OCI-M1 (cell line): Measurements from ENCODE around the gene KDM8.
"Not testable (repeated sequence)": the region's sequence is repeated elsewhere in the genome, so short reads cannot be mapped to it uniquely, and the experiment has no call there.

ENCODE experiments used
- DNase-seq: peaks from one replicate; lab custom pipeline; 2025; lab: John Stamatoyannopoulos, UW

The KDM8 gene

DNA sequence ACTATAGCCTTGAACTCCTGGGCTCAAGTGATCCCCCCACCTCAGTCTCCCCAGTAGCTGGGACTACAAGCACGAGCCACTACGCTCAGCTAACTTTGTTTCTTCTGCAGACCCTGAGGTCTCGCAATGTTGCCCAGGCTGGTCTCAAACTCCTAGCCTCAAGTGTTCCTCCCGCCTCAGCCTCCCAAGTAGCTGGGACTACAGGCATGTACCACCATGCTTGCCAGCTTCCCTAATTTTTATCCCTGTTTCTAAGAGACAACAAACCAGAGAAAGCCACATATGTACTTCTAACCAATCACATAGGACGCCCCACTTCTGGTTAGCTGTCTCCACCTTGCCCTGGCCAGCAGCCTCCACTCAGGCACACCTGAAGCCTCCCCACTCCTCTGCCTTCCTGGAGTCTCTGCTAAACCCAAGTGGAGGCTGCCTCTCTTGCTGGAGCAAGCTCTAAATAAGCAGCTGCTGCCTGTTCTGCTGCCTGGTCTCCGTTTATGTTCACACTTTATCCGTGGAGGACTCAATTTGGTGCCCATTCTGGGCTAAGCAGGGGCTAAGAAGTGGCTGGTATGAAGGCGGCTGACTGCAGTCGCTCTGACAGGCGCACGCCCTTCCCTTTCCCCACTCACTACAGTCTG, 40.5 kb downstream of the KDM8 start:
- DNase-seq, result no peak

DNA sequence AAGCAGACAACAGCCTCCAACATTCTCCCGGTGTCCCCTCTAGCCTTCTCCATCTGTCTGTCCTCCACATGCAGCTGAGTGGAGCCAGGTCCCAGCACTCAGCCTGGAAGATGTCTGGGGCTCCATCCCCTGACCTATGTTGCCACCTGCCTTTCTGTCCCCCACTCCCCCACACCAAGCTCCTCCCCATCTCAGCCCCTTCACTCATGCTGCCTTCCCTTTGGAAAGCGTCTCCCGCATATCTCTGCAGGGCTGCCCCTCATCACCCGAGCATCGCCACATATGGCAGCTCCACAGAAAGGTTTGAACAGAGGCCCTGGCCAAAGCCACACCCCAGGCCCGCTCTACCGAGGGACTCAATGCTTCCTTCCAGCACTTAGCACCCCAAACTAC, 41.0 kb downstream of the KDM8 start:
- DNase-seq, result no peak

DNA sequence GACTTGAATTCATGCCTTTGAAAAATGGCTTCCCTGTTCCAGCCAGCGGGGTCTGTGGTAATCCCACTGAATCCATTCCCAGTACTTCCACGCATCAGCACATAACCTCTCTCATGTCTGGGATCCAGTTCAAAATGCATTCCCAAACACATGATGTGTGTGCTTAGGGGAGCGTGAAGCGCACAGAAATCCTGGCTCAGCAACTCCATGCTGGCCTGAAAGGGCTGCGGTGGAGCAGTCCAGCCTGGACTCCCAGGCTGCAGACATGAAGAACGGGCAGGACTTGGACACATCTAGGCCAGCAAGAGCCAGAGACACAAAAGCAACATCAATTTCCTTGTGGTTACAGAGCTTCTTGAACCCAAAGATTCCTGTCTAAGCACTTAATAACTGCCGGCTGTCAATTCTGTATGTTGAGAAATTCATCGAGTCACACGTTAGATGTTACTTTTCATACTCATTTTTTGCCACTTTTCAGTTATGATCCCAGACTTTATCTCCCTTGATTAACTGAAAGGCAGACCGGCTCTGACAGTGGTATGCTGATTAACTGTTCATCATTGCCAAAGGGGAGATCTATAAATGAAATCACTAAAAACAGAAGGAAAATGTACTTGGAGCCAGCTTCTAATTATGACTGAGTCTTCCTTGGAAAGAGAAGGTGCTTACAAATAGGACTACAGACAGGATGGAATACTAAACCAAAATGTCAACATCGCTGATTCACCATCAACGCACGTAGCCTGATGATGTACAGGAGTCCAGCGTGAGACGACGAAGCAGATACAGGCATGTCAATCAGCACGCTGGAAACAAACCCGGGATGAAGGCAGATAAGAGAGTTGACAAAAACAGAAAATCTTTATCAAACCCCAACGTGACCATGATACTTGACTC, 42.2 kb downstream of the KDM8 start:
- no peak for DNase-seq

DNA sequence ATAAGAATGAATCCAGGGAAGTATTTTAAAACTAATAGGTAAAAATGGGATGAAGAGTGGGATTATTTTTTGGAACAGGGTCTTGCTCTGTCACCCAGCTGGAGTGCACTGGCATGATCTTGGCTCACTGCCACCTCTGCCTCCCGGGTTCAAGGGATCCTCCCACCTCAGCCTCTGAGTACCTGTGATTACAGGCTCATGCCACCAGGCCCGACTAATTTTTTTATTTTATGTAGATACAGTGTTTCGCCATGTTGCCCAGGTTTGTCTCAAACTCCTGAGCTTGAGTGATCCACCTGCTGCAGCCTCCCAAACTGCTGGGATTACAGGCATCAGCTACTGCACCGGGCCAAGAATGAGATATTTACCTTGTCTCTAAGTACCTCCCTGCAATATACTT, 43.1 kb downstream of the KDM8 start:
- DNase-seq, result no peak

DNA sequence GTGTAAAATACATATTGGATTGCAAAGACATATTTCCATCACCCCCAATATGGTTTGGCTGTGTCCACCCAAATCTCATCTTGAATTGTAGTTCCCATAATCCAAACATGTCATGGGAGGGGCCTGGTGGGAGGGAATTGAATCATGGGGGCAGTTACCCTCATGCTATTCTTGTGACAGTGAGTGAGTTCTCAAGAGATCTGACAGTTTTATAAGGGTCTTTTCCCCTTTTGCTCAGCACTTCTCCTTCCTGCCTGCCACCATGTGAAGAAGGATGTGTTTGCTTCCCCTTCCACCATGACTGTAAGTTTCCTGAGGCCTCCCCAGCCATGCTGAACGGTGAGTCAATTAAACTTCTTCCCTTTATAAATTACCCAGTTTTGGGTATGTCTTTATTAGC, 43.8 kb downstream of the KDM8 start:
- DNase-seq, result peak; percentile 19

DNA sequence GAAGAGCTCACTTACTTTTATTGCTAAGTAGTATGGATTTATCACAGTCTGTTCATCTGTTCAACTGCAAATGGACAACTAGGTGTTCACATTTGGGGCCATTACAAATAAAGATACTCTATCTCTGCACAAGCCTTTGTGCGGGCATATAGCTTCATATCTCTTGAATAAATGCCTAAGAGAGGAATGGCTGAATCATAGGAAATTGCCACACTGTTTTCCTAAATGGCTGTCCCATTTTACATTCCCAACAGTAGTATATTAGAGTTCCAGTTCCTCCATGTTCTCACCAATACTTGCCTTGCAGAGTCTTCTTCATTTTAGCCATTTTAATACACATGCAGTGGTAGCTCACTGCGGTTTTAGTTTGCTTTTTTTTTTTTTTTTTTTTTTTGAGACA, 44.7 kb downstream of the KDM8 start:
- no peak for DNase-seq

DNA sequence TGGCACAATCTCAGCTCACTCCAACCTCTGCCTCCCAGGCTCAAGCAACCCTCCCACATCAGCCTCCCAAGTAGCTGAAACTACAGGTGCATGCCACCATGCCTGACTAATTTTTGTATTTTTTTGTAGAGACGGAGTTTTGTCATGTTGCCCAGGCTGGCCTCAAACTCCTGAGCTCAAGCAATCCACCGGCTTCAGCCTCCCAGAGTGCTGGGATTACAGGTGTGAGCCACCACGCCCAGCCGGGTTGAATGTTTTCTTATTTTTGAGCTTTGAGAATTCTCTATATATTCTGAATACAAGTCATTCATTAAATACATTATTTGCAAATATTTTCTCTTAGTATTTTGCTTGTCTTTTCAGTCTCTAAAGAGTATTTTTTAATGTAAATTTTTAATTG, 45.6 kb downstream of the KDM8 start:
- DNase-seq, result not testable (repeated sequence)

DNA sequence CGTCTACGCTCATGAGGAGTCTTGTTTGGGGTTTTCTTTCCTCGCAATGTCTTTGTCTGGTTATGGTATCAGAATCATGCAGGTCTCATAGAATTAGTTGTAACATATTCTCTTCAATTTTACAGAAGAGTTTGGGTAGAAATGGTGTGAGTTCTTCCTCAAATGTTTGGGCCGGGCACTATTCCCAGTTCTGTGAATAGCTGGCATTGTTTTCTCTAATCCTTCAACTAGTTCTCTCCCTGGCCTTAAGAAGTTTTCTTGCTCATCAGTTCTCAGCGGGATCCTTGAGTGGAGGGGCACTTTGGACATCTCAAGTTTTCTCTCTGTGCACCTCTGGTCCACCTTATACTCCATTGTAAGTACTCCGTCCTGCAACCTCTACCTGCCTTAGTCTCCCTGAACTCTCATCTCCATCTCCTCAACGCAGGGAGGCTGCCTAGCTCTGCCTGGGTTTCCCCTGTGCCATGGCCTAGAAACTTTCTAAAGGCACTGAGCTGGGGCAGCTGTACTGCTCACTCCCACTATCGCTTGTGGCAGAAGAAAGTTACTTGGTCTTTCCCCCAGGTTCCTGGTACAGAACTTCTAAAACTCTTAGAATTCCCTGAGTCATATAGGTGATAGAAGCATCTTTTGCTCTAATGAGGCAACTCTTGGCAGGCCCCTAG, 48.3 kb downstream of the KDM8 start:
- no peak for DNase-seq

DNA sequence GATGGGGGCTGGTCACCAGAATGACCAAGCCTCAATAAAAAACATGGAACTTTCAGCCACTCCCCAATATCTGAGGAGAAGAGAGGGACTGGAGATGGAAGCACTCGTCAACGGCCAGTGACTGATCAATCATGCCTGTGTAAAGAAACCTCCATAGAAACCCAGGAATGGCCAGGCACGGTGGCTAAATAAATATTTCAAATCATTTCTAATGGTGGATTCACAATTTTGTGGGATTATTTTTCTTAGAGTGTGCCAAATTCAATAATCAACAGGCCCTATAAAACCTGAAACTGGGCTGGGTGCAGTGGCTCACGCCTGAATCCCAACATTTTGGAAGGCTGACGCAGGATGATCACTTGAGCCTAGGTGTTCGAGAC, 48.9 kb downstream of the KDM8 start:
- DNase-seq, result no peak

DNA sequence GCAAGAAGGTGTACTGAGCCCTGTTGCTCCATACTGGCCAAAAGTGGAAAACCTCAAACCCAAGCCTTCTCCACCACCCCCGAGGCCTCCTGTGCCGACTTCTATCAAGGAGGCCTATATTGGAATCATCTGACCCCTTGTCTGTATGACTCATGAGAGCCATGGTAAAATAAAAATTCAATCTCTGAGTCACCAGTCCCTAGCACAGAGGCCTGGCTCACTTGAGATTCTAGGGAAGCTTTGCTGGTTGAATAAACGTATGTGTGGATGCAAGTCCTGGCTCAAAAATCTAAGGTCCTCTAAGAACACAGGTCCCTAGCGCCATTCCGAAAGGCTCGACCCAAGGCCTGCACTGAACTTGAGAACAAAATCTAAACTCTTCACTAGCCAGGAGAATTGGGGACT, 50.2 kb downstream of the KDM8 start:
- peak; percentile 40 for DNase-seq

DNA sequence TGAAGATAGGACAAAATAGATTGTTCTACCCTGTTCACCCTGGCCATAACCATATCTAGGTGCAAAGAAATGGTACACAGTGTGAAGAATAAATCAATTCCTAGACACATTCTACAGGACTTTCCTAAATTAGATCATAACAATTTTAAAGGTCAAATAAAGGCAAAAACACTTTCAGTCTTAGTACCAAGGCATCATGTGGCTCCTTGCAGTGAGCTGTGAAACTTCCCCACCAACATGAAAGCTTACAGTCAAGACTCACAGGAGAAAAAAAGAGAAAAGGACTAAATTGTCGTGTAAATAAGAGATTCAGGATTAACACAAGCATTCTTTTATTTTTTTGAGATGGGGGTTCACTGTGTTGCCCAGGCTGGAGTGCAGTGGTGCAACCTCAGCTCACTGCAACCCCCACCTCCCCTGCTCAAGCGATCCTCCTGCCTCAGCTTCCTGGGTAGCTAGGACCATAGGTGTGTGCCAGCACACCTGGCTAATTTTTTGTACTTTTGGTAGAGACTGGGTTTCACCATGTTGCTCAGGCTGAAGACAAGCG, 51.0 kb downstream of the KDM8 start:
- DNase-seq, result no peak

DNA sequence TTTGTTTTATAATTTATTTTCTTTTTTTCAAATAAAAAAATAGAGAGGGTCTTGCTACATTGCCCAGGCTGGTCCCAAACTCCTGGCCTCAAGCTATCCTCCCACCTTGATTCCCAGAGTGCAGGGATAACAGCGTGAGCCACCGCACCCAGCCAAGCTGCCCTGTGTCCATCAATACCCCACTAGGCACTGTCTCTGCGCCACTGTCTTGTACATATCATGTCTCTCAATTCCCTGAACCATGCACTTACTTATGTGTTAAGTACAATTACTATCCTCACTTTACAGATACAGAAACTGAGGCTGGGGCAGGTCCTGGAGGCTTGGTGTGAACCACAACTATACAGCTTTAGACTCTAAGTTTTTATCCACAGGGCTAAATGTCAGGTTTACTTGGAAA, 53.5 kb downstream of the KDM8 start:
- no peak for DNase-seq

DNA sequence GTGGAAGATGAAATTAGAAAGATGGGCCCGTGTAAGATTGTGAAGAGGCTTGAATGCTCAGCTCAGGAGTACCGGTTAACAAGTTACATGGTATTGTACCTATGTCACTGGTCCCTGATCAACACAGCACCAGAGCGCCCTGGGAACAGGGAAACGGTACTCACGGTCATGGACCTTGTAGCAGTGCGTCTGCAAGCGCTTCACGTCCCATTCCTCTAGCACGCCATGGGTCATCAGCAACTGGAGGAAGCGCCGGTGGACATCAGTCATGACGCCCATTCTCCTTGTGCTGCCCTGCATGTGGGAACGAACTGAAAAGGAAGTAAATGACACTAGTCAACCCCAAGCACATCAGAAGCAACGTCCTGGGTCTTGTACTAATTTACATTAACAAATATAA, 53.9 kb downstream of the KDM8 start:
- no peak for DNase-seq

DNA sequence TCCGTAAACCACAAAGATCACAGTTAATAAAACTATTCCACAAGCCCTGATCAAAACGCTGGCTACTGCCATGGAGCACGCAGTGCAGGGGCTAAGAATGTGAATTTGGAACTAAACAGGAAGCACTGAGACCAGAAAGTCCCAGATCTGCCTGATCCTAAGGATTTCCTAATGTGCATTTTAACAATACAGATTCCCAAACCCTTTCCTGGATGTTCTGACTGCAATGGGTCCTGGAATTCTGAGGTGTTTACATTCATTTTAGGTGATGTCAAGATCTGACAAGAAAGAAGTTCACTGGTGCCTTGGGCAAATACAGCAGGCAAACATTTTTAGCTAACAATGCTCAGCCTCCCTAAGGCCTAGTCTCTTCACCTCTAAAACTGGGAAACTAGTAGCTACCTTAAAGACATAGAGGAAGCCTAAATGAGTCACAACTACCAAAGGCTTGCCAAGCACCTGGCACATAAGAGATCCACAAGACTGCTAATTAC, 55.0 kb downstream of the KDM8 start:
- no peak for DNase-seq

DNA sequence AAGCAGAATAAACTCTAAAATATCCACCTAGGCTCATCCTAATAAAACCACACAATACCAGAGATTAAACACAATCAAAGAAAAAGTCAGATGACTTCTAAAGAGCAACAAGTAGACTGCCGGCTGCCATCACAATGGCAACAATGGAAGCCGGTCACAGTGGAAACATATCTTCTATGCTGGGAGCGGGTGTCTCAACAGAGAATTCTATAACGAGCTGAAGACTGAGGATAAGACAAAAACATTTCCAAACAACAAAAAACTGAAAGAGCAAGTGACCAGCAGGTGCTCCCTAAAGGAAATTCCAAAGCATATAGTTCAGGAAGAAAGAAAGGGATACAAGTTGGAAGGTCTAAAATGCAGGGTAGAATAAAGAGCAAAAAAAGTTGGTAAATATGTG, 56.4 kb downstream of the KDM8 start:
- no peak for DNase-seq

DNA sequence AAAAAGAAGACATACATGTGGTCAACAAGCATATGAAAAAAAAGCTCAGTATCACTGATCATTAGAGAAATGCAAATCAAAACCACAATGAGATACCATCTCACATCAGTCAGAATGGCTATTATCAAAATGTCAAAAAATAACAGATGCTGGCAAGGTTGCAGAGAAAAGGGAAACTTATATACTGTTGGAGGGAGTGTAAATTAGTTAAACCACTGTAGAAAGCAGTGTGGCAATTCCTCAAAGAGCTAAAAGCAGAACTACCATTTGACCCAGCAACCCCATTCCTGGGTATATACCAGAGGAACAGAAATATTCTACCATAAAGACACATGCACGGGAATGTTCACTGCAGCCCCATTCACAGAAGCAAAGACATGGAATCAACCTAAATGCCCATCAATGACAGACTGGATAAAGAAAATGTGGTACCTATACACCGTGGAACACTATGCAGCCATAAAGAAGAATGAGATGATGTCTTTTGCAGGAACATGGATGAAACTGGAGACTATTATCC, 59.6 kb downstream of the KDM8 start:
- peak; percentile 14 for DNase-seq

DNA sequence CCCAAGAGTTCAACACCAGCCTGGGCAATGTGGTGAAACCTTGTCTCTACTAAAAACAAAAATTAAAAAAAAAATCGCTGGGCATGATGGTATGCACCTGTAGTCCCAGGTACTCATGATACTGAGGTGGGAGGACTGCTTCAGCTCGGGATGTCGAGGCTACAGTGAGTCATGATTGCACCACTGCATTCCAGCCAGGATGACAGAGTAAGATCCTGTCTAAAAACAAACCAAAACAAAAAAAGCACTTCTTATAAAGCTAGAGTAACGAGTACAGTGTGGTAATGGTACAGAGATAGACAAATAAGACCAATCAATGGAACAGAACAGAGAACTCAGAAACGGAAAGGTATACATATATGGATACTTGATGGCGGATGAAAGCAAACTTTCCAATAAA, 60.8 kb downstream of the KDM8 start:
- no peak for DNase-seq

DNA sequence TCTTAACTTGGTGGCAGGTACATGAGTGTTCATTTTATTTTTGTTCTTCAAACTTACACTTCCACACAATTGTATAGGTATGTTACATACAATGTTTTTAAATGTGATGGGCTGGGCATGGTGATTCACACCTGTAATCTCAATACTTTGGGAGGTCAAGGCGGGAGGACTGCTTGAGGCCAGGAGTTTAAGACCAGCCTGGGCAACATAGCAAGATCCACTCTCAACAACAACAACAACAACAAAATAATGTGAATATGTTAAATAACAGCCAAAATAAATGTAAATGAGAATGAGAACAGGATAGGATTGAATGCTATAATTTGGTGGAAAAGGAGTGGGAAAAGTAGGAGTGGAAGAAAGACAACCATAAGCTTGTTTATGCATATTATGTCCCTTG, 62.7 kb downstream of the KDM8 start:
- DNase-seq, result no peak

DNA sequence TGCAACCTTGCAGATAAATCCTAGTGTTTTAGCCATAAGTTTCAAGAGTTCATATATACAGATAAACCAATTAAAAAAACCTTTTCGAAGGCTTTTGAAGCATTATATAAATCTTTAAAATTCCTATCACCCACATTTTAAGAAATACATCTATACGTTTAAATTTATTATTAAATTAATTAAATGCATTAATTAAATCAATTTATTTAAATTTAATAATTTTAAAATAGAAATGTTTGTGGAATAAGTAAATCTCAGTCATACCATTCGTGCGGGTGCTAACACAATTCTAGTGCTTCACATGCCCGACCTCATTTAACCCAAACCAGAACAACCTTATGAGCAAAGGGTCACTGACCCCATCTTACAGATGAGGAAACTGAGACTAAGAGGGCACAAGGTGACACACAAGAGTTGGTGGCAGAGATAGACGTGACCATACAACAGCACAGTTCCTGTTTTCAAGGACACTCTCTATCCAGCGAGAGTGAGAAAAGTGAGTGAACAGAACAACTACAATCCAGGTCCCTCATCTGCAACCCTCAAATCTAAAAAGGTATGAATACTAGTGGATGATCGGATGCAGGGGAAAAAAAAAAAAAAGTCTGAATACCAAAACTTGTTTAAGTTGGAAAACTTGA, 63.8 kb downstream of the KDM8 start:
- no peak for DNase-seq

DNA sequence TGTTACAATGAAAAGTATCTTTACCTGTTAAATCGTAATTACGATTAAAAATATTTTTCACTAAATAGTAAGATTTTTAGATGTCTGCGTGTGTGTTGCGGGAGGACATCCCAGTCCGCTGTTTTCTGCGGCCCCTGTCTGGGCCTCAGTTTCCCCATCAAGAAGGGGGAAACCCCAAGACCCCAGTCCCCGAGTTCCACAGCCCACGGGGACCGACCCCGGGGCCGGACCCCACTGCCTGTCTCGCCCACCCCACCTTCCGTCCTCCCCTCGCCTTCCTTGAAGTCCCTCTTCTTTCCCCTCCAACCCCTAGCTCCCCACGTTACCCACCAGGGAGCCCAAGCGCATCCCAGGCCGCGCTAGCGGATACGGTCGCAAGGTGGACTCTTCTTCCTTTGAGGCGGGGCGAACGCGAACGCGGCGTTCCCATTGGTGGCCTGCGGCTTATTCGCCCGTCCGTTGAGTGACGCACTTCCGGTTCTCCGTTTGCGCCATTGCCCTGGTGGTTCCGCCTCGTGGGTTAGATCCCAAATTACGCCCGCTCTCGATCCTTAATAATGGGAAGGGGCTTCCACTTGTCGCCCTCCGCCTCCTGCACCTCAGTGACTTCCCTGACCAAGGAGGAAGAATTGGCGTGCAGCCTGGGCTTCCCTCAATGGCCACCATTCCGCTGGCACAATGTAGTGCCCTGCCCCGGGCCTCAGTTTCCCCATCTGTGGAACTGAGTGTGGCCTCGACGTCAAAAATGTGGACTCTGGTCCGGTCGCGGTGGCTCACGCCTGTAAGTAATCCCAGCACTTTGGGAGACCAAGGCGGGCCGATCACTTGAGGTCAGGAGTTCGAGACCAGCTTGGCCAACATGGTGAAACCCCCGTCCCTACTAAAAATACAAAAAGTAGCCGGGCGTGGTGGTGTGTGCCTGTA, 65.3 kb downstream of the KDM8 start, which contains the start of gene NSMCE1:
Gene NSMCE1 (minus strand): TSS at position 397 of the 924 bp plus-strand sequence. CDS start 11,202 bp downstream, outside the sequence.
- peak; percentile 97 for DNase-seq
